Islet of Langerhans (tissue), 1 donor: ENCODE measurements around the gene MCC.
"Not testable (repeated sequence)": the region's sequence is repeated elsewhere in the genome, so short reads cannot be mapped to it uniquely, and the experiment has no call there.

Experiments
- FAIRE-seq: peaks from one replicate; lab custom pipeline; 2011; peaks lifted over from hg19 to GRCh38; lab: Jason Lieb, UNC

Gene MCC

DNA sequence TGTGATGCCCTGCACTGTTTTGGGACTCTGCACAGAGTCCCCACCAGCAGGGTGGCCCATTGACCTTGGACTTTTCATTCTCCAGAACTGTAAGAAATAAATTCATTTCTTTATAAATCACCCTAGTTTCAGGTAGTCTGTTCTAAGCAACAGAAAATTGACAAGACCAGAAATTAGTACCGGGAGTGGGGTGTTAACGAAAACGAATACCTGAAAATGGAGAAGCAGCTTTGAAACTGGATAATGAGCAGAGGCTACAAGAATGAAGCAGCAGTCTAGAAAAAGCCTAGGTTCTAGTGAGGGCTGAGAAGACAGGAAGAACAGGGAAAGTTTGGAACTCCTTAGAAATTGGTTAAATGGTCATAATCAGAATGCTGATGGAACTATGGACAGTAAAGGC lies 2.1 kb upstream of the MCC start:
- no peak for FAIRE-seq

DNA sequence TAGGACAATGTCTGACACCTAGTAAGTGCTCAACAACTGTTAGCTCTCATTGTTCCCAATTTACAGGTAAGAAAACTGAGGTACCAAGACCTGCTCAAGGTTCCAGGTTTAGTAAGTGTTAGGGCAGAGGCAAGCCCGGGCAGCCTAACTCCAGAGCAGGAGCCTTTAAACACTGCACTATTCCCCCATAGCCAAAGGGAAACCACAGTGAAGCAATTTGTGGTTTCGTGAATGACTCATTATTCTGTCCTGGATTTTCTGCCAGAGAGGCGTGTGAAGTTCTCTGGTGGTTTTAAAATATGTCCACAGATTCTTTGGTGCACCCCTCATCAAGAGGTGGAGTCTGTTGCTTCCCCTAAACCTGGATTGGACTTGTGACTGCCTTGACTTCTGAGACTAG lies 1.0 kb upstream of the MCC start:
- no peak for FAIRE-seq

DNA sequence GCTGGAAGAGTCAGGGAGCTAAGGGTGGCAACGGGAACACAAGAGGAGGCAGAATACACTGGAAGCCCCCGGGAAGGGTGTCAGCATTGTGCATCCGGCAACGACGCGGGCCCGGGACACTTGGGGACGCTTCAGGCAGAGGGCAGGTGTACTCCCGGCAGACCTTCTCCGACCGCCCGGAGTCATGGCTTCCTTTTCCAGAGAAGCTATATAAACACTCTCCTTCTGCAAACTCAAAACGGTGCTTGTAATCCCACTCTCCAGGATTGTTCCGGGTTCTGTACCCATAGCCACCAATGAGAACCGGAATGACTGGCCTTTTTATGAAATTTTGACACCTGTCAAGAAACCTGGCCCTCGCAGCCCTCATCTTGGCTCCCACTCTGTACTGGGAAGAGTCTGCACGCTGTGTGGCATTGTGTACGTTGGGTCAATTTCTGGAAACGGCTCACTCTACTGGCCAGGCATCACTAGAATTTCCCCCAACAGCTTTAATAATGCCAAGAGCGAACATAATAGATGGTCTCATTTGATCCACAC lies 462 bp upstream of the MCC start:
- FAIRE-seq, result no peak

- FAIRE-seq, result no peak
Measured at GRCh38 chr5:113487416-113487780, 855 bp downstream of the MCC start.

- no peak for FAIRE-seq
Measured at GRCh38 chr5:113480243-113480642, 8.0 kb downstream of the MCC start.

DNA sequence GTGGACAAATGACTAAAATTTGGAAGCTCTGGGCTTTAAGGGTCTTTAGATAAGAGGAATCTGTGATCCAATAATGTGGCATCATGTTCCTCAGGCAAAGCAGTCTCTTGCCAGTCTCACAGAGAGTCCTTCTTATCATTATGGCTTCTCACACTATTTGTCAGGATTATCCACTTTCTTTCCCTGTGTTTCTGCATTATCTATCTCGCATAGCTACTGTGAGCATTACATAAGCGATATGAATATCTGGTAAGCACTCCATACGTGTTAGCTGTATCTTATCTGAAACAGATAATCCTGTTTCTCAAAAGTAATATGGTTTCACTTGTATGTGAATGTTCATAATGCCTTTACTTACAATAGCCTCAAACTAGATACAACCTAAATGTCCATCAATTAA lies 9.6 kb downstream of the MCC start:
- no peak for FAIRE-seq

GRCh38 chr5:113474100-113474728 lies 14.0 kb downstream of the MCC start:
- FAIRE-seq, result no peak

DNA sequence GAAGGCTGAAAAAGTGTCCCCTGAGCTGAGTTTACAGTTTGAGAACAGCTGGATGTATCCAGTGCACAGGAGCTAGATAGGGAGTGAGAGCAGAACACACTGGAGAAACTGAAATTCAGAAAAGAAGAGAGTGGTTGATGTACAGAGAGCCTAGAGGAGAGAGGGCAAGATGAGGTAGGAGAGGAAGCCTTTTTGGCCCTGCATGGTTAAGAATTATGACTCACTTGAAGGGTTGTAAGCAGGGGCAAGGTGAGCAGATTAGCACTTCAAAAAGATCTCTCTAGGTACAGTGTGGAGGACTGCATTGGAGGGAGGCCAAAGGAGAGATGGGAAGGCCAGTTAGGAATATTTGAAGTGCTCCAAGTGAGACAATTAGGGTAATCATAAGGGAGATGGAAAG lies 25.2 kb downstream of the MCC start:
- FAIRE-seq, result no peak

DNA sequence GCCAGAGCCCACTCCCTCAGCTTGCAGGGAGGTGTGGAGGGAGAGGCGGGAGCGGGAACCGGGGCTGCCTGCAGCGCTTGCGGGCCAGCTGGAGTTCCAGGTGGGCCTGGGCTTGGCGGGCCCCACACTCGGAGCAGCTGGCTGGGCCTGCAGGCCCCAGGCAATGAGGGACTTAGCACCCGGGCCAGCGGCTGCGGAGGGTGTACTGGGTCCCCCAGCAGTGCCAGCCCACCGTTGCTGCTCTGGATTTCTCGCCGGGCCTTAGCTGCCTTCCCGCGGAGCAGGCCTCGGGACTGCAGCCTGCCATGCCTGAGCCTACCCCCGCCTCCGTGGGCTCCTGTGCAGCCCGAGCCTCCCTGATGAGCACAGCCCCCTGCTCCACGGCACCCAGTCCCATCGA lies 31.1 kb downstream of the MCC start:
- FAIRE-seq, result not testable (repeated sequence)

DNA sequence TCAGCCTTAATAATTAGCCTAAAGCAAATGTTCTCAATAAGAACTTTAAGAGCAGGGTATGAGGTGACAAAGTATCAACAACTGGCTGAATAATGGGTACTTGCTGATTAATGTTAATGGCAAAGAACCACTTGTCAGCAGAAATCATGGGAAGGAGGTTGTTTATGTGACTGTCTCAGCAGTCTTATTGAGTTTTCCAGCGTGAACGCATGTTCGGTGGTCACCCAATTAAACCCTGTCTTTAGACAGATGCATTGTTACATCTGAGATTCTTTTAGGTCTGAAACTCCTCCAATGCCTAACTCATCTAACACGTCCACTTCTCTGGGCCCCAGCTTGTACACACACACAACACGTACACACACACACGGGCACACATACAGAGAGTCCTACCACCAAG lies 35.3 kb downstream of the MCC start:
- FAIRE-seq, result no peak

DNA sequence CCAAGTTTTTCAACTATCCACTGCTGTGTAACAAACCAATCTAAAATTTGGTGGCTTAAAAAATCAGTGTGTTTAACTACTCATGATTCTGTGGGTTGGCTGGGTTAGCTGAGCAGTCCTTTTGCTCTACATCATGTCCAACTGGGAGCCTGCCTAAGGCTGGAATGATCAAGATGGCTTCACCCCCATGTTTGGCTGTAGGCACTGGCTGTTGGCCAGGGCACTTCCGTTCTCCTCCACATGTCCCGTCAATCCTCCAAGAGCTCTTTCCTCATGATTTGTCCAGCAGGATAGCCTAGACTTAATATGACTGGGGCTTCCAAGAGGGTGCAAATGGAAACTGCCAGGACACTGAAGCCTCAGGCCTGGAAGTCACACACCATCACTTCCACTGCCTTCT lies 36.5 kb downstream of the MCC start:
- FAIRE-seq, result no peak

- no peak for FAIRE-seq
Measured at GRCh38 chr5:113450929-113451328, 37.3 kb downstream of the MCC start.

- no peak for FAIRE-seq
Measured at GRCh38 chr5:113450462-113450861, 37.8 kb downstream of the MCC start.

GRCh38 chr5:113448252-113448651 lies 40.0 kb downstream of the MCC start:
- FAIRE-seq, result no peak

GRCh38 chr5:113447498-113448050 lies 40.7 kb downstream of the MCC start:
- FAIRE-seq, result no peak

DNA sequence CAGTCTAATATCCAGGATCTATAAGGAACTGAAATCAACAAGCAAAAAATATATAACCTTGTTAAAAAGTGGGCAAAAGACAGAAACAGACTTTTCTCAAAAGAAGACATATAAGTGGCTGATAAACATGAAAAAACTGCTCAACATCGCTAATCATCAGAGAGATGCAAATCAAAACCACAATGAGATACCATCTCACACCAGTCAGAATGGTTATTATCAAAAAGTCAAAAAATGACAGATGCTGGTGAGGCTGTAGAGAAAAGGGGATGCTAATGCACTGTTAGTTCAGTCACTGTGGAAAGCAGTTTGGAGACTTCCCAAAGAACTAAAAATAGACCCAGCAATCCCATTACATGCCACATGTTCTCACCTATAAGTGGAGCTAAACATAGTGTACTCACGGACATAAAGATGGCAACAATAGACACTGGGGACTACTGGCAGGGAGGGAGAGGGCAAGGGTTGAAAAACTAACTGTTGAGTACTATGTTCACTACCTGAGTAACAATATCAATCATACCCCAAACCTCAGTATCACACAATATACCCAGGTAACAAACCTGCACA lies 41.8 kb downstream of the MCC start:
- no peak for FAIRE-seq

- no peak for FAIRE-seq
Measured at GRCh38 chr5:113437111-113437510, 51.1 kb downstream of the MCC start.

- FAIRE-seq, result no peak
Measured at GRCh38 chr5:113435575-113435974, 52.7 kb downstream of the MCC start.

GRCh38 chr5:113434889-113435288 lies 53.4 kb downstream of the MCC start, which contains the start of gene TSSK1B:
Gene TSSK1B (minus strand): TSS chr5:113434989. CDS start chr5:113434839, 150 bp downstream.
- no peak for FAIRE-seq

DNA sequence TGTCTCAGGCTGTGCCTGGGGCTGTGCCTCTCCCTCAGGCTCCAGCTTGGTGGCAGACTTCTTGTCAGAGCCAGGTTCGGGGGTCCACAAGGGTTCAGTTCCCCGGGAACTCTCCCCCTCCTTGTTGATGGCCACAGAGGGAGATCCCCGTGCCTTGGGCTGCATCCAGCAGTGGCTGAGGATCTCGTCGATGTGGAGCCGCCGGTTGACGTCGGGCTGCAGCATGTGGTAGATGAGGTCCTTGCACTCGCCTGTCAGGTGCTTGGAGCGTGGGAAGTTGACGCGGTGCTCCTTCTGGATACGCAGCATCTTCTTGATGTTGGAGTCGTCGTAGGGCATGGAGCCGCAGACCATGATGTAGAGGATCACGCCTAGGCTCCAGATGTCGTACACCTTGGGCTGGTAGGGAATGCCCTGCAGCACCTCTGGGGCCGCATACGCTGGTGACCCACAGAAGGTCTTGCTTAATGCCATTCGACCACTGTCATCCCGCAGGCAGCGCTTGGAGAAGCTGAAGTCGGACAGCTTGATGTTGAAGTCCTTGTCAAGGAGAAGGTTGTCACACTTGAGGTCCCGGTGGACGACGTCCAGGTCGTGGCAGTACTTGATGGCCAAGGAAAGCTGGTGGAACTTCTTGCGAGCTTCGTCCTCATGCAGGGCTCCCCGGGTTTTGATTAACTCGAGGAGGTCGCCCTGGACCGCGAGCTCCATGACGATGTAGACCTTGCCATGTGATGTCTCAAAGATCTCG lies 54.2 kb downstream of the MCC start:
- no peak for FAIRE-seq

- no peak for FAIRE-seq
Measured at GRCh38 chr5:113433071-113433470, 55.2 kb downstream of the MCC start.

DNA sequence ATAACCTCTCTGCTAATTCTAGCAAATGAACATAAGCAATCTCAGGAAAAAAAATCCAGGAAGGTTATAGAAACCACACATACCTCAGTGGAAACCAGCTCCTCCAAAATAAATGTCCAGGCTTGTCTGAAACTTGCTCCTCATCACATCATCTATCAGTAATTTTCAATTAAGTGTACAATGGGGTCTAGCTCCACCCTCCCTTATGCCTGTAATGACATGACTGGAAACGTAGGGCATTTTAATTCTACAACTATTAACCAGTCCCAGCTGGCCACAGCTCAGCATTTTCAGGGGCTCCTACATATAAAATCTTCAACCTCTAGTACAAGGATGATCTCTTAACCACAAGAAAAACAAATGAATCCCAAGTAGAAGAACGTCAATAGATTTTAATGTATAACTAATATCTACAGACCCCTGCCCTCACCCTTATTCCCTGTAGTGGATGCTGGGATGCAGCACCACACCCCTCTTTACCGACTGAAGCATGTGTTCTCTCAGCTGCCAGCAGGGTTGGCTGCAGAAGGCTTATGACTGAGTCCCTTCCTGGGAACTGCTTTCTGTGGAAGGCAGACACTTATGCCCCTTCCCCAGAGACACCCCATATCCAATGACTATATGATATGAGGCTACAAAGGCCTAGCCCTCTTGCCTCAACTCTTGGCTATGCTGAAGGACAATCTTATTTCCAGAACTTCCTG lies 60.2 kb downstream of the MCC start:
- FAIRE-seq, result no peak

- FAIRE-seq, result no peak
Measured at GRCh38 chr5:113425909-113426308, 62.3 kb downstream of the MCC start.
